ENCODE results near the gene TMC8. TPM values are rescaled to one million over a fixed set of nuclear protein-coding genes. Genes with fewer than 3 reads are reported as not detected.

TMC8 gene
- total and polyA plus RNA-seq, 2 donors from 2014 or later: 1.0 to 35.9 TPM

- H3K36me3 ChIP-seq (ENCODE audit: control insufficient read depth in 2 of 3, insufficient read depth in 3 of 3, low read length in 3 of 3): no peaks in the 10 kb centered on the region
- FAIRE-seq: no peak
- no peak overlapping the region for H3K4me3 ChIP-seq (ENCODE audit: low read length in 3 of 3)
- no peak overlapping the region for H3K27ac ChIP-seq (ENCODE audit: low read depth in 2 of 2, low read length in 2 of 2)
- no peaks in the 10 kb centered on the region for H3K27me3 ChIP-seq (ENCODE audit: control insufficient read depth, insufficient read depth, low read length)
- no peak overlapping the region for H3K9ac ChIP-seq (ENCODE audit: low read length in 3 of 3)
- H3K4me1 ChIP-seq (ENCODE audit: control insufficient read depth in 2 of 3, insufficient read depth in 2 of 3, low read depth in 1 of 3, low read length in 3 of 3): peaks cover 0 to 4% (median 0%) of the 10 kb centered on the region in 3 donors
- TF ChIP-seq CTCF (IDR thresholded peaks at IDR 0.05; ENCODE audit: borderline replicate concordance, extremely low read depth, insufficient read depth): no peak
- no peaks in the 10 kb centered on the region for H3K9me3 ChIP-seq (ENCODE audit: control insufficient read depth in 2 of 3, insufficient read depth in 1 of 3, low read length in 3 of 3)
- intact Hi-C loops (cut with DNase I): no loop called here
- no peak for DNase-seq
These were observed 33.5 kb downstream of the TMC8 start for GRCh38 chr17:78163881-78164747.

GRCh38 chr17:78164748-78165607 is 34.4 kb downstream of the TMC8 start:
- intact Hi-C loops (cut with DNase I): no loop called here
- Histone ChIP-seq H3K27ac (ENCODE audit: low read depth in 2 of 2, low read length in 2 of 2) (no peak overlapping the region), H3K4me1 (ENCODE audit: control insufficient read depth in 2 of 3, insufficient read depth in 2 of 3, low read depth in 1 of 3, low read length in 3 of 3) (peaks cover 0 to 8% (median 5%) of the 10 kb centered on the region in 3 donors), H3K36me3 (ENCODE audit: control insufficient read depth in 2 of 3, insufficient read depth in 3 of 3, low read length in 3 of 3) (no peaks in the 10 kb centered on the region), H3K27me3 (ENCODE audit: control insufficient read depth, insufficient read depth, low read length) (no peaks in the 10 kb centered on the region), H3K9ac (ENCODE audit: low read length in 3 of 3) (no peak overlapping the region), H3K9me3 (ENCODE audit: control insufficient read depth in 2 of 3, insufficient read depth in 1 of 3, low read length in 3 of 3) (no peaks in the 10 kb centered on the region), H3K4me3 (ENCODE audit: low read length in 3 of 3) (no peak overlapping the region)
- no peak for TF ChIP-seq CTCF (IDR thresholded peaks at IDR 0.05; ENCODE audit: borderline replicate concordance, extremely low read depth, insufficient read depth)
- DNase-seq: no peak
- no peak for FAIRE-seq

GRCh38 chr17:78166416-78166815 is 35.8 kb downstream of the TMC8 start:
- DNase-seq: peak in 1 of 5 donors; percentile 66
- Histone ChIP-seq H3K9me3 (ENCODE audit: control insufficient read depth in 2 of 3, insufficient read depth in 1 of 3, low read length in 3 of 3) (no peaks in the 10 kb centered on the region), H3K27me3 (ENCODE audit: control insufficient read depth, insufficient read depth, low read length) (no peaks in the 10 kb centered on the region), H3K27ac (ENCODE audit: low read depth in 2 of 2, low read length in 2 of 2) (no peak overlapping the region), H3K4me3 (ENCODE audit: low read length in 3 of 3) (no peak overlapping the region), H3K36me3 (ENCODE audit: control insufficient read depth in 2 of 3, insufficient read depth in 3 of 3, low read length in 3 of 3) (peaks cover 0 to 3% (median 0%) of the 10 kb centered on the region in 3 donors), H3K9ac (ENCODE audit: low read length in 3 of 3) (no peak overlapping the region), H3K4me1 (ENCODE audit: control insufficient read depth in 2 of 3, insufficient read depth in 2 of 3, low read depth in 1 of 3, low read length in 3 of 3) (peaks cover 0 to 9% (median 5%) of the 10 kb centered on the region in 3 donors)
- no peak for FAIRE-seq
- TF ChIP-seq CTCF (IDR thresholded peaks at IDR 0.05; ENCODE audit: borderline replicate concordance, extremely low read depth, insufficient read depth): no peak
- intact Hi-C loops (cut with DNase I): no loop called here

All from kidney (tissue), 14 donors.